ENCODE results near the gene ANKLE1. TPM values are rescaled to one million over a fixed set of nuclear protein-coding genes. Genes with fewer than 3 reads are reported as not detected.

The ANKLE1 gene
- total and polyA plus RNA-seq, 10 of the 15 experiments (the other 5 are each of a cell fraction or from before 2014, with no cell fraction given) = 2.2 to 17.9 (median 10.9) TPM

GRCh38 chr19:17285415-17286135 is 3.9 kb downstream of the ANKLE1 start:
- SMC1A ChIA-PET (ENCODE audit: uncharacterized antibody, unreplicated experiment) = no interaction called here
- in situ Hi-C loops (cut with MboI) = loop anchor here (5.0 kb wide), 1 partner anchor 213 kb away; no protein-coding TSS in a partner anchor
- TF ChIP-seq NFIC (IDR thresholded peaks at IDR 0.05; ENCODE audit: low read depth, low read length) = no peak
- no peak for TF ChIP-seq WRNIP1 (IDR thresholded peaks at IDR 0.05; ENCODE audit: borderline replicate concordance, low read depth, low read length)
- TF ChIP-seq SREBF2 (IDR thresholded peaks at IDR 0.05; ENCODE audit: low read length) = no peak
- Histone ChIP-seq H3K27ac (ENCODE audit: control insufficient read depth, insufficient read depth) (no peak overlapping the region), H3K4me3 (no peak overlapping the region), H3K4me2 (ENCODE audit: control insufficient read depth, insufficient read depth) (no peak overlapping the region), H3K9me3 (replicated peaks; ENCODE audit: control insufficient read depth, insufficient read depth, low read length) (no peaks in the 10 kb centered on the region), H2AFZ (ENCODE audit: control insufficient read depth, low read depth, low read length) (no peak overlapping the region), H3K36me3 (ENCODE audit: control insufficient read depth in 2 of 2, insufficient read depth in 2 of 2, low read length in 1 of 2) (peaks cover 0 to 7% of the 10 kb centered on the region in 2 experiments; a peak in 2 of 4 replicates), H3K79me2 (ENCODE audit: control insufficient read depth, insufficient read depth, low read length) (no peaks in the 10 kb centered on the region; the same call in 1 of the 2 replicates), H3K4me1 (ENCODE audit: control insufficient read depth, insufficient read depth, low read length) (peaks cover 9% of the 10 kb centered on the region), H4K20me1 (ENCODE audit: control insufficient read depth, insufficient read depth) (no peaks in the 10 kb centered on the region), H3K27me3 (replicated peaks in 1 of 2; ENCODE audit: control insufficient read depth in 2 of 2, insufficient read depth in 2 of 2, low read length in 1 of 2) (no peaks in the 10 kb centered on the region), H3K9ac (ENCODE audit: control insufficient read depth, insufficient read depth, low read length) (no peak overlapping the region)
- no peak for ATAC-seq
- CTCF ChIA-PET = interaction anchor here (1.0 to 6.9 kb wide), 3 partner anchors 20 to 104 kb away, joined by 3 to 120 read pairs (median 3); partner anchors contain the start of genes BABAM1, MRPL34 and USHBP1
- POLR2A ChIA-PET = interaction anchor here (0.8 to 1.6 kb wide), 2 partner anchors 18 to 938 kb away, joined by 3 read pairs; partner anchors contain the start of gene BABAM1
- 96% methylated on average over 18 of the region's 18 CpGs for WGBS (ENCODE audit: insufficient coverage, insufficient replicate concordance, low lambda C conversion rate, missing lambda C conversion rate)
- BruUV-seq (replicated peaks) = no TSS peak
- intact Hi-C loops (cut with micrococcal nuclease; ENCODE audit: unreplicated experiment) = no loop called here
- no peak for FAIRE-seq
- DNase-seq (ENCODE audit: low read depth, low spot score) = no peak
- RAD21 ChIA-PET (ENCODE audit: unreplicated experiment) = interaction anchor here (0.8 kb wide), 1 partner anchor 51 kb away, joined by 3 read pairs; no protein-coding TSS in a partner anchor

- intact Hi-C loops (cut with micrococcal nuclease; ENCODE audit: unreplicated experiment) = no loop called here
- RAD21 ChIA-PET (ENCODE audit: unreplicated experiment) = no interaction called here
- POLR2A ChIA-PET = no interaction called here
- TF ChIP-seq USF2 (IDR thresholded peaks at IDR 0.05; ENCODE audit: borderline replicate concordance, low read depth, low read length) (no peak), KAT2A (conservative IDR thresholded peaks at IDR 0.05; ENCODE audit: control insufficient read depth, low read depth, low read length) (no peak), TARDBP (IDR thresholded peaks at IDR 0.05; ENCODE audit: borderline replicate concordance) (no peak), BCL3 (IDR thresholded peaks at IDR 0.05; ENCODE audit: borderline replicate concordance, insufficient read depth, low read depth, low read length, poor library complexity, severe bottlenecking) (no peak), BCLAF1 (IDR thresholded peaks at IDR 0.05) (no peak)
Measured at GRCh38 chr19:17286263-17286662, 4.6 kb downstream of the ANKLE1 start.

More at GRCh38 chr19:17286263-17286662, 4.6 kb downstream of the ANKLE1 start:
- H3K27me3 ChIP-seq (replicated peaks in 1 of 2; ENCODE audit: control insufficient read depth in 2 of 2, insufficient read depth in 2 of 2, low read length in 1 of 2) = no peaks in the 10 kb centered on the region
- H3K4me3 ChIP-seq = no peak overlapping the region
- no peak for ATAC-seq
- in situ Hi-C loops (cut with MboI) = loop anchor here (5.0 kb wide), 1 partner anchor 214 kb away; no protein-coding TSS in a partner anchor
- H3K9ac ChIP-seq (ENCODE audit: control insufficient read depth, insufficient read depth, low read length) = no peak overlapping the region
- H4K20me1 ChIP-seq (ENCODE audit: control insufficient read depth, insufficient read depth) = no peaks in the 10 kb centered on the region
- no peaks in the 10 kb centered on the region; the same call in 1 of the 2 replicates for H3K79me2 ChIP-seq (ENCODE audit: control insufficient read depth, insufficient read depth, low read length)
- no peak overlapping the region for H2AFZ ChIP-seq (ENCODE audit: control insufficient read depth, low read depth, low read length)
- no peak for DNase-seq (ENCODE audit: low read depth, low spot score)
- no TSS peak for BruUV-seq (replicated peaks)
- 99% methylated on average over 11 of the region's 11 CpGs for WGBS (ENCODE audit: insufficient coverage, insufficient replicate concordance, low lambda C conversion rate, missing lambda C conversion rate)
- peaks cover 7% of the 10 kb centered on the region for H3K4me1 ChIP-seq (ENCODE audit: control insufficient read depth, insufficient read depth, low read length)
- no peak overlapping the region for H3K27ac ChIP-seq (ENCODE audit: control insufficient read depth, insufficient read depth)
- no peak for FAIRE-seq
- no peaks in the 10 kb centered on the region for H3K9me3 ChIP-seq (replicated peaks; ENCODE audit: control insufficient read depth, insufficient read depth, low read length)
- H3K4me2 ChIP-seq (ENCODE audit: control insufficient read depth, insufficient read depth) = no peak overlapping the region
- H3K36me3 ChIP-seq (ENCODE audit: control insufficient read depth in 2 of 2, insufficient read depth in 2 of 2, low read length in 1 of 2) = peaks cover 0 to 7% of the 10 kb centered on the region in 2 experiments; a peak in 2 of 4 replicates
- ChIA-PET CTCF (interaction anchor here (1.0 to 1.4 kb wide), 2 partner anchors 19 to 103 kb away, joined by 3 read pairs; partner anchors contain the start of gene MRPL34), SMC1A (ENCODE audit: uncharacterized antibody, unreplicated experiment) (no interaction called here)

Measured in GM12878 (cell line).